PFSK-1 (cell line): ENCODE data around the gene RALGDS.

ENCODE experiments used
- FOXP2 ChIP-seq: optimal IDR thresholded peaks from 2 replicates; pipeline ENCODE3; 2011; ENCODE audit warnings: borderline replicate concordance, control low read depth, inconsistent platforms; ENCODE audit not compliant: insufficient read depth; ENCODE audit errors: extremely low read length, extremely low read depth
- POLR2AphosphoS5 ChIP-seq: IDR thresholded peaks from 2 replicates; pipeline ENCODE4 v1.6.1; 2012; ENCODE audit warnings: low read depth, mild to moderate bottlenecking, control low read depth, low read length, moderate library complexity
- SIN3A ChIP-seq: IDR thresholded peaks from 2 replicates; pipeline ENCODE4 v1.6.1; 2012; ENCODE audit warnings: mild to moderate bottlenecking, low read length, moderate library complexity, borderline replicate concordance; ENCODE audit not compliant: insufficient read depth
- TAF1 ChIP-seq: IDR thresholded peaks from 2 replicates; pipeline ENCODE4 v1.6.1; 2012; ENCODE audit warnings: low read length, control low read depth, borderline replicate concordance; ENCODE audit not compliant: insufficient read depth
- TF ChIP-seq, protein P1 (sequence below), 2 experiments: IDR thresholded peaks; 2 replicates each; pipeline versions ENCODE4 v1.6.1 to v1.8.0; 2011 to 2012; ENCODE audit warnings: low read depth in 2 of 2, low read length in 2 of 2, control low read depth in 1 of 2, inconsistent platforms in 1 of 2, mild to moderate bottlenecking in 1 of 2, moderate library complexity in 1 of 2; ENCODE audit not compliant: insufficient read depth in 1 of 2

Gene RALGDS

DNA sequence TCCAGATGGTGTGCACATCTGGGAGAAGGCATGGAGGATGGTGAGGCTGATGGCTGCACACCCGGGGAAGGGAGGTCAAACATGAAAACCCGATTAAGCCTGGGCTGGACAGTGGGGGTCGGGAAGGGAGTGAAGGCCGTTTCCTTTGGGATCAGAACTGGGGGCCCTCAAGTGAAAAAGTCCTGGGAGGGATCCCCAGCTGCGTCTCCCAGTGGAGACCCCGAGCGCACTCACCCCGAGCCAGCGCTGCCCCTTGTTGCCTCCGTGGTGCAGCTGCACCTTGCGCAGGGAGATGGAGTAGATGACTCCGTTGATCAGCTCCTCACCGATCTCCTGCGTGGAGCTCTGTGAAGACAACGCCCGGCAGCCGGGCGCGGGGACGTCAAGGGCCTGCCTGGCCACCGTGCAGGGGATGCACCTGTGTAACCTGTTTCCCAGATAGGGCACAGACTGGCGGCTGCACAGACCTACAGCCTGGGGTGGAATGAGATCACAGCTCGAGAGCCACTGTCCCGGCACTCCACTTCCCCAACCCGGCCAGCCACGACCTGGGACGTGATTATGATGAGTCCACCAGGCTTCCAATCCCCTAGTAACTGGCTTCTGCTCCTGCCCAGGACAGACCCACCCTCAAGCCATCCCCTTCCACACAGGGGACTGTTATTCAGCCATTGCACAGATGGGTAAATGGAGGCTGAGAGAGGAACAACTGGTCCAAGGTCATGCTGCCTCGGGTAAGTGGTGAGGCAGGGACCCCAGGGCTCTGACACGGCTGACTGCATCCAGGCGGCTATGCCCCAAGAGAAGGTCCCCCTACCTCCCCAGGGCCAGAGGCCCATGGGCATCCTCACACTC lies 9.0 kb downstream of the RALGDS start:
- TF ChIP-seq POLR2AphosphoS5 (no peak), FOXP2 (no peak), SIN3A (no peak), TAF1 (no peak)
- TF ChIP-seq, protein P1, sequence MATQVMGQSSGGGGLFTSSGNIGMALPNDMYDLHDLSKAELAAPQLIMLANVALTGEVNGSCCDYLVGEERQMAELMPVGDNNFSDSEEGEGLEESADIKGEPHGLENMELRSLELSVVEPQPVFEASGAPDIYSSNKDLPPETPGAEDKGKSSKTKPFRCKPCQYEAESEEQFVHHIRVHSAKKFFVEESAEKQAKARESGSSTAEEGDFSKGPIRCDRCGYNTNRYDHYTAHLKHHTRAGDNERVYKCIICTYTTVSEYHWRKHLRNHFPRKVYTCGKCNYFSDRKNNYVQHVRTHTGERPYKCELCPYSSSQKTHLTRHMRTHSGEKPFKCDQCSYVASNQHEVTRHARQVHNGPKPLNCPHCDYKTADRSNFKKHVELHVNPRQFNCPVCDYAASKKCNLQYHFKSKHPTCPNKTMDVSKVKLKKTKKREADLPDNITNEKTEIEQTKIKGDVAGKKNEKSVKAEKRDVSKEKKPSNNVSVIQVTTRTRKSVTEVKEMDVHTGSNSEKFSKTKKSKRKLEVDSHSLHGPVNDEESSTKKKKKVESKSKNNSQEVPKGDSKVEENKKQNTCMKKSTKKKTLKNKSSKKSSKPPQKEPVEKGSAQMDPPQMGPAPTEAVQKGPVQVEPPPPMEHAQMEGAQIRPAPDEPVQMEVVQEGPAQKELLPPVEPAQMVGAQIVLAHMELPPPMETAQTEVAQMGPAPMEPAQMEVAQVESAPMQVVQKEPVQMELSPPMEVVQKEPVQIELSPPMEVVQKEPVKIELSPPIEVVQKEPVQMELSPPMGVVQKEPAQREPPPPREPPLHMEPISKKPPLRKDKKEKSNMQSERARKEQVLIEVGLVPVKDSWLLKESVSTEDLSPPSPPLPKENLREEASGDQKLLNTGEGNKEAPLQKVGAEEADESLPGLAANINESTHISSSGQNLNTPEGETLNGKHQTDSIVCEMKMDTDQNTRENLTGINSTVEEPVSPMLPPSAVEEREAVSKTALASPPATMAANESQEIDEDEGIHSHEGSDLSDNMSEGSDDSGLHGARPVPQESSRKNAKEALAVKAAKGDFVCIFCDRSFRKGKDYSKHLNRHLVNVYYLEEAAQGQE (IDR thresholded peaks at IDR 0.05; ENCODE audit: insufficient read depth in 1 of 2, low read depth in 2 of 2, low read length in 2 of 2), result no peak

DNA sequence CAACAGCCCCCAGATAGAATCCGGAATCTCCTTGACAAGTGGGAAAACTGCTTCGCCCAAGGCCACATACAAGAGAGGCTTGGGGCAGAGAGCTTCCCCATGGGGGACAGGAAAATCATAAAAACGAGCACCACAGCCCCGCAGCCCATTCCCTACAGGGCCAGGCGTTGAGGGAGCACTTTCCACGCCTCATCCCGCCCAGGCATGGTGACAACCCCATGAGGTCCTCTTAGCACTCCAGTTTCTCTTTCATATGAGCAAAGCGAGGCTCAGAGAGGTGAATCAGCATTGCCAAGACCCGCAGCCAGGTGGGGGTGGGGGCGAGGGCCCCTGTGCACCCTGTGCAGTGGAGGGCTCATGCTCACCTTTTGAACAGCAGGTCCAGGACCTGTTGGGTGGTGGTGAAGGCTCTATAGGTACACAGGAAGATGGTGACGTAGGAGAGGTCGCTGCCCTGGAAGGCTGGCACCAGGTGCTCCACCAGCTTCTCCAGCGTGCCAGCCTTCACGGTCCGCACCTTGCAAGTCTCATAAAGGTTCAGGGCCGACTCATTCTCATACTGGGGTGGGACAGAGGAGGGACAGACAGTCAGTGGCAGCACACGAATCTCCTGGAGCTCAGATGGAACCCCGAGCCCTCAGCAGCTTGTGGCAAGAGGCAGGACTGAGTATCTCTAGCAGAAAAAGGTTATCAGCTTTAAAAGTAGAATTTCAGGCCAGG lies 10.9 kb downstream of the RALGDS start:
- TF ChIP-seq FOXP2 (no peak), POLR2AphosphoS5 (no peak), SIN3A (no peak), TAF1 (no peak)
- TF ChIP-seq, protein P1 (IDR thresholded peaks at IDR 0.05; ENCODE audit: insufficient read depth in 1 of 2, low read depth in 2 of 2, low read length in 2 of 2), result no peak

DNA sequence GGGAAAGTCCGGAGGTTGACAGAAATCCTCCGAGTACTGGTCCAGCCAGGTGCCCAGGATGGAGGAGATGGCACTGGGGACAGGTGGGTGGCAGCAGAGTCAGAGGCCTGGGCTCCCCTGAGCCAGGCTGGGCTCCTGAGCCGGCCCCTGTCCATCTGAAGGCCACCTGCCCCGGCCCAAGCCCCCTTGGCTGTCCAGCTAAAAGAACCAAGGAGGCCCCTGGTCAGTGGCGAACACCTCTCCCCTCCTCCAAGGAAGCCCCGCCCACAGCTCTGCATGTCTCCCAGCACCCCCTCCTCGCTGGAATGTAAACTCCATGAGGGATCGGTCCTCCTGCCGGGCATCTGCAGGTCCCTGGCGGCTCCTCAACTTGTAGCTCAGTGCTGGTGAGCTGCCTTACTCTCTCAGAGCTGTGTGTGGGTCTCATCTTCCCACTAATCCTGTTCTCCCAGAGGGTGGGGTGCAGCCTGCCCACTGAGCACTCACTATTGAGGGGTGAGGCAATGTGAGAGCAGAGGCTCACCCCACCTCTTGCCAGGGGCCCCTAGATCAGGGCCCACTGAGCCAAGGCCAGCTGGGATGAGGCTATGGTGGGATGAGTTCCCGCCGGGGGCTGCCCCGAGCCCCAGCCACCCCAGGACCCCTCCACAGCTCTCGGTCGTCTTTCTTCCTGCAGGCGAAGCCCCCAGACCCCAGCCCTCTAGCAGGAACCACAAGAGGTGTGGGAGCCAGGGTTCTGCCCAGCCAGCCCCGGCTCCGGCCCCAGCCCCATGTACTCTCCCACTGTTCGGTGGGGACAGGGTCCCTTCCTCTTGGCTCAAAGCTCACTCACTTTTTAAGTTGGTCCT lies 12.0 kb downstream of the RALGDS start:
- no peak for TF ChIP-seq POLR2AphosphoS5
- no peak for TF ChIP-seq FOXP2
- TF ChIP-seq, protein P1 (IDR thresholded peaks at IDR 0.05; ENCODE audit: insufficient read depth in 1 of 2, low read depth in 2 of 2, low read length in 2 of 2), result no peak
- no peak for TF ChIP-seq TAF1
- TF ChIP-seq SIN3A, result no peak

DNA sequence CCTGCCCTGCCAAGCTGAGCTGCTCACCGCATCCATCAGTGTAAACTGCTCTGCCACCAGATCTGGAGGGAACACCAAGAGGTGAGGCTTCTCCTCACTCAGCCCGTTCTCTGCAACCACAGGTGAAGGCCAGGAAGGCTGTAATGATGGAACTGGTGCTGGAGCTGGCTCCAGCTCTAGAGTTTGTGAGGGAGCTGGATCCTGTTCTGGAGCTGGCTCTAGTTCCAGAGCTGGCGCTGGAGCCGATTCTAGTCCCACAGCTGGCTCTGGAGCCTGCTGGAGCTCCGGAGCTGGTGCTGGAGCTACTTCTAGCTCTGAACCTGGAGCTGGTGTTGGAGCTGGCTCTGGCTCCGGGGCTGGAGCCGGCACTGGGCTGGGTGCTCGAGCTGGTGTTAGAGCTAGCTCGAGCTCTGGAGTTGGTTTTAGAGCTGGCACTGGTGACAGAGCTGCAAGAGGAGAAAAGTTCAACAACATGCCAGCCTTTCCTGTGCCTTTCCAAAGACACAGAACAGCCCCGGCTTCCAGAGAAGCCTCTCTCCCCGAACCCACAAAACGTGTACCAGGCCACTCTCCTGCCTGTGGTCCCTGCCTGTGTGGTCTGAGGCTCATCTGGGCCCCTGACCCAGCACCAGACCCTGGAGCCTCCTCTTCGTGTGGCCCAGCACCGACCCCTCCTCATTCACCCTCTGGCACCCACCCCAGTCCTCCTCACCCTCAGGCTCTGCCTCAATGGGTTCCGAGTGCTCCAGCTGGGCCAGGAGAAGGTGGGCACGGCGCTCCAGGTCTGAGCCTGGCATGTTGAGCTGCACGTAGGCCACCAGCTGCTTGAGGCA lies 12.9 kb downstream of the RALGDS start:
- TF ChIP-seq, protein P1 (IDR thresholded peaks at IDR 0.05; ENCODE audit: insufficient read depth in 1 of 2, low read depth in 2 of 2, low read length in 2 of 2), result no peak
- TF ChIP-seq SIN3A (no peak), TAF1 (no peak), POLR2AphosphoS5 (no peak), FOXP2 (no peak)
